Activated naive CD8-positive, alpha-beta T cell treated with anti-CD3 and anti-CD28 coated beads, Interleukin-2, amount 10 ng/mL, durations not matched to agents 7 days and 5 days (primary cell): ENCODE data around the gene CLDN2. TPM values are rescaled to one million over a fixed set of nuclear protein-coding genes. Genes with fewer than 3 reads are reported as not detected.
"Not testable (repeated sequence)": the region's sequence is repeated elsewhere in the genome, so short reads cannot be mapped to it uniquely, and the experiment has no call there.

Experiments
- ATAC-seq: fragments of 150-1000 bp; cut with Tn5 transposase; one replicate; pipeline ENCODE4 v1.10.0; 2021; ENCODE audit warnings: low read depth, moderate library complexity
- POLR2A ChIA-PET: fragments of 350-600 bp; sonication (Branson Sonifier 250); formaldehyde crosslinking; loops from one replicate; lab custom pipeline; 2021; ENCODE audit warnings: antibody characterized with exemption; lab: Charles Lee
- DNase-seq: peaks from one replicate; pipeline ENCODE4 v3.0.0; 2021
- H3K27ac Mint-ChIP-seq: one replicate; pipeline ENCODE4 v1.8.0; 2022; ENCODE audit warnings: mild to moderate bottlenecking, mixed read lengths
- H3K27me3 Mint-ChIP-seq: one replicate; pipeline ENCODE4 v1.8.0; 2022; ENCODE audit warnings: mild to moderate bottlenecking, moderate library complexity, mixed read lengths
- H3K36me3 Mint-ChIP-seq: one replicate; pipeline ENCODE4 v1.8.0; 2021; ENCODE audit warnings: mild to moderate bottlenecking, mixed read lengths
- H3K4me1 Mint-ChIP-seq: one replicate; pipeline ENCODE4 v1.8.0; 2021; ENCODE audit warnings: mixed read lengths
- H3K4me3 Mint-ChIP-seq: one replicate; pipeline ENCODE4 v1.8.0; 2022; ENCODE audit warnings: mild to moderate bottlenecking, moderate library complexity, mixed read lengths
- H3K9me3 Mint-ChIP-seq: one replicate; pipeline ENCODE4 v1.8.0; 2021; ENCODE audit warnings: mixed read lengths
- total RNA-seq, 2 experiments: library from RNA; stranded (reverse); gene quantifications; one replicate each; pipeline ENCODE4 v1.2.3, GENCODE V29; 2021

Gene CLDN2
- total RNA-seq, 2 experiments from 2014 or later: not detected

DNA sequence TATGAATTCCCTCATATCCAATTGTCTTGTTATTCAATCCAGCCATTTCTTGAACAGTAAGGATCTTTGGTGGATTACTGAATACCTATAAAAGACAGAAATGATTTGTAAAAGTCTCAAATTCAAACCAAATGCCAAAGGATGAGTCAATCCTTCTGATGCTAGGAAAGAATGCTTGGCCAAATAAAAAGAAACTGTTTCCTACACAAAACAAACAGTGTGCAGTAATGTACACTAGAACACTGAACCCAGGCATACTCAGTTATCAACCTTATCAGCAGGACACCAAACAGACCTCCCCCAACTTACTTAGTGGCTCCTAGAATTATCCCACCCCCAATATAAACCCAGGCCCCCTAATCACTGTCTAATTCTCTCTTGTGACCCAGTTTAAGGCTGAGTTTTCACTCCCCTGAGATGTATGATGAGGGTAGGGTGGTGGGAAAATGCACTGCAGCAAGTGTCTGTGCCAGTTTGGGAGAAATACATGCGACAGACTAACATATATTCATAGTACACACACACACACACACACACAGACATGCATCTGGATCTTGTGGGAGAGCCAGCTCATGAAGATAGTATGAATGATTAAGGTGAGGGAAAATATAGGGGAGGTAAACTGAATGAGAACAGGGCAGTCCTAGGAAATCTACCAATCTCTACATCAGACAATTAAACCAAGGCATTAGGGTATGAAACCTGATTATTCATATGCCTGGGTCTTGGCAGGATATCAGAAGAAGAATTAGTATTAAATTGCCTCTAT lies 35.0 kb downstream of the CLDN2 start:
- POLR2A ChIA-PET: no interaction called here
- H3K4me1 Mint-ChIP-seq: no peaks in the 10 kb centered on the region
- H3K4me3 Mint-ChIP-seq: no peak overlapping the region
- no peaks in the 10 kb centered on the region for H3K27me3 Mint-ChIP-seq
- DNase-seq: no peak
- ATAC-seq: no peak
- H3K36me3 Mint-ChIP-seq: peaks cover 2% of the 10 kb centered on the region
- H3K9me3 Mint-ChIP-seq: no peaks in the 10 kb centered on the region
- H3K27ac Mint-ChIP-seq: no peak overlapping the region

DNA sequence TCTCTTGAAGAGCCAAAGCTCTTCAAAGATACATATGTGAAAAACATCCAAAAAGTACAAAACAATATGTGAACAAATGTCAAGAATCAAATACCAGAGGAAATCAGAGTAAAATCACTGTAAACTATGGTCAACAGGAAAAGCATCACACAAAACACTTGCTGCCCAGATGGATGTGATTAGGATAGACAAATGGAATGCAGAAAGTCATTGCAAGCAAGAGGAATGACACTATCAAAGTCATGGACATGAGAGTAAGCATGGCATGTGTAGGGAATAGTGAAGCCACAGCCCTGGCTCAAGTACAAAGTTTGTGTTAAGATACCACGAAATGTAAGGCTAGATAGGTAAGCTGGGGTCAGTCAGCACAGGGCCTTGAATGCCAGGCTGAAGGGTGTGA lies 37.7 kb downstream of the CLDN2 start:
- H3K4me3 Mint-ChIP-seq: no peak overlapping the region
- POLR2A ChIA-PET: no interaction called here
- no peak for ATAC-seq
- H3K4me1 Mint-ChIP-seq: no peaks in the 10 kb centered on the region
- no peak for DNase-seq
- no peaks in the 10 kb centered on the region for H3K27me3 Mint-ChIP-seq
- H3K9me3 Mint-ChIP-seq: no peaks in the 10 kb centered on the region
- no peak overlapping the region for H3K27ac Mint-ChIP-seq
- peaks cover 2% of the 10 kb centered on the region for H3K36me3 Mint-ChIP-seq

DNA sequence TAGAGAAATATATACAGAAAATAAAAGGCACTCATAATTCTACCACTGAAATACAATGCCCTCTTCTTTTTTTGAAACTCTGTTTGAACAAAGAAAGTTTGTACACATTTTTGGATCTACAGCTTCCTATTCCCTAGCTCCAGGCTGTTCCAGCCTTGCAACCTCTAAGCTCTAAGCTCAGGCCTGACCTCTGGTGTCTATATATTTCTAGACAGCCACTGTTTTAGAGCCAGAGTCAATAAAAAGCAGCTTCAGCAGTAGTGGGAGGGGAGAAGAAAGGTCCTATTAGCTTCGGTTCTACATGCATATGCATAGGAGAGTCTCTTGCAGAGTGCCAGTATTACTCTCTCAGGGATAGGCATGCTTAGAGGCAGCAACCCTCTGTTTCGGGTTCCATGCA lies 39.7 kb downstream of the CLDN2 start:
- Mint-ChIP-seq H3K27me3 (no peaks in the 10 kb centered on the region), H3K9me3 (no peaks in the 10 kb centered on the region), H3K27ac (no peak overlapping the region), H3K4me1 (no peaks in the 10 kb centered on the region), H3K36me3 (peaks cover 4% of the 10 kb centered on the region), H3K4me3 (no peak overlapping the region)
- POLR2A ChIA-PET: no interaction called here
- no peak for ATAC-seq
- DNase-seq: no peak

DNA sequence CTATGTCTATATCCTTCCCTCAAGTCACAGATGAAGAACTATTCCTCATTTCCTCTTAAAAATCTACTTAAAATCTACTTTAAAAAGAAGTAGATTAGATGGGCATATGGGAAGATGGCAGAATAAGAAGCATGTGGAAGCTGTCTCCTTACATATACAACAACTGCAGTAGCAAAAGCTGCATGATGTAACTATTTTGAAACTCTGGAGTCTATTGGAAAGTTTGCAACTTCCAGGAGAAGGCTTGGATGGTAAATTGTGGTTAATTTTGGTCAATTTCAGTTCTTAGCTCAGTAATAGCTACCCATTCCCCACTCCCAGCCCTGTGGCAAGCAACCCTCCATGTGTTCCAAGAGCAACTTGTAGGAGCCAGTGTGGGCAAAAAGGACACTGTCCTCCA lies 42.9 kb downstream of the CLDN2 start:
- ATAC-seq (no peak), DNase-seq (no peak)
- H3K36me3 Mint-ChIP-seq: peaks cover 12% of the 10 kb centered on the region
- H3K27me3 Mint-ChIP-seq: no peaks in the 10 kb centered on the region
- H3K9me3 Mint-ChIP-seq: no peaks in the 10 kb centered on the region
- no peak overlapping the region for H3K4me3 Mint-ChIP-seq
- H3K4me1 Mint-ChIP-seq: no peaks in the 10 kb centered on the region
- POLR2A ChIA-PET: no interaction called here
- H3K27ac Mint-ChIP-seq: no peak overlapping the region

DNA sequence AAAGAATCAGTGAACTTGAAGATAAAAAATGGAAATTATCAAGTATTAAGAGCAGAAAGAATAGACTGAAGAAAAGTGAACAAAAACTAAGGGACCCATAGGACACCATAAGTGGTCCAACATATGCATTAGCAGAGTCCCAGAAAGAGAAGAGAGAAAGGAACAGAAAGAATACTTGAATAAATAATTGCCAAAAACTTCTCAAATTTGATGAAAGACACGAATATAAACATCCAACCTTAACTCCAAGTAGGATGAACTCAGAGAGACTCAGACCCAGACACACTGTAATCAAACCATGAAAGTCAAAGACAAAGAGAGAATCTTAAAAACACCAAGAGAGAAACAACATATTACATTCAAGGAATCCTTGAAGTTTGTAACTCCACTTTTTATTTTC lies 44.1 kb downstream of the CLDN2 start:
- POLR2A ChIA-PET: no interaction called here
- ATAC-seq (no peak), DNase-seq (no peak)
- H3K27ac Mint-ChIP-seq: no peak overlapping the region
- peaks cover 21% of the 10 kb centered on the region for H3K36me3 Mint-ChIP-seq
- peaks cover 3% of the 10 kb centered on the region for H3K9me3 Mint-ChIP-seq
- H3K4me3 Mint-ChIP-seq: no peak overlapping the region
- H3K4me1 Mint-ChIP-seq: no peaks in the 10 kb centered on the region
- no peaks in the 10 kb centered on the region for H3K27me3 Mint-ChIP-seq

DNA sequence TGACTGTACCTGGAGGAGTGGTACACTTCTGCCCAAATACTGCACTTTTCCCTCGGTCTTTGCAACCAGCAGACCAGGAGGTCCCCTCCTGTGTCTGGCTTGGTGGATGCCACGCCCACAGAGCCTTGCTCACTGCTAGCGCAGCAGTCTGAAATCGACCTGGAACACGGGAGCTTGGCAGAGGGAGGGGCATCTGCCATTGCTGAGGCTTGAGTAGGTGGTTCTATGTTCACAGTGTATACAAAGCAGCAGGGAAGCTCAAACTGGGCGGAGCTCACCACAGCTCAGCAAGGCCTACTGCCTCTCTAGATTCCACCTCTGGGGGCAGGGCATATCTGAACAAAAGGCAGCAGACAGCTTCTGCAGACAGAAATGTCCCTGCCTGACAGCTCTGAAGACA lies 46.3 kb downstream of the CLDN2 start:
- ATAC-seq, H3K4me3 Mint-ChIP-seq, POLR2A ChIA-PET, H3K27me3 Mint-ChIP-seq, DNase-seq, H3K27ac Mint-ChIP-seq, H3K9me3 Mint-ChIP-seq, H3K4me1 Mint-ChIP-seq: not testable (repeated sequence)
- H3K36me3 Mint-ChIP-seq: peaks cover 21% of the 10 kb centered on the region

DNA sequence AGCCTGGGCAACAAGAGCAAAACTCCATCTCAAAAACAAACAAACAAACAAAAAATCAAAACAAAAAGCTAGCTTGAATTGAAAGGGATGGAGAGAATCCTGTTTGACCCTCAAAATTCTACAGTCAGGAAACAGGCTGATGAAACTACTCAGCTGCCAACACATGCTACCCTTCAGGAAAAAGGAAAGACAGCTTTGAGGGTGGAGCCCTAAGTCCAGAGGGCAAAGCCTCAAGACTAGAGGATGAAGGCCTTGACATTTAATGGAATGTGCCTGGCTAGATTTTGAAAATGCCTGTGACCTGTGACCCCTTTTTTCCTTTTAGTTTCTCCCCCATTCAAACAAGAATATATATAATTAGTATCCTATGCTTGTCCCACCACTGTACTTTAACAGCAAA lies 52.7 kb downstream of the CLDN2 start:
- DNase-seq (no peak), ATAC-seq (no peak)
- Mint-ChIP-seq H3K9me3 (peaks cover 3% of the 10 kb centered on the region), H3K27me3 (no peaks in the 10 kb centered on the region), H3K27ac (no peak overlapping the region), H3K36me3 (peaks cover 13% of the 10 kb centered on the region), H3K4me3 (no peak overlapping the region), H3K4me1 (no peaks in the 10 kb centered on the region)
- POLR2A ChIA-PET: no interaction called here

GRCh38 chrX:106973433-106974149 lies 53.4 kb downstream of the CLDN2 start:
- POLR2A ChIA-PET: no interaction called here
- no peak overlapping the region for H3K4me3 Mint-ChIP-seq
- no peak for DNase-seq
- H3K4me1 Mint-ChIP-seq: no peaks in the 10 kb centered on the region
- no peaks in the 10 kb centered on the region for H3K27me3 Mint-ChIP-seq
- H3K36me3 Mint-ChIP-seq: peaks cover 11% of the 10 kb centered on the region
- ATAC-seq: no peak
- H3K27ac Mint-ChIP-seq: no peak overlapping the region
- peaks cover 3% of the 10 kb centered on the region for H3K9me3 Mint-ChIP-seq

GRCh38 chrX:106976416-106976815 lies 56.2 kb downstream of the CLDN2 start:
- POLR2A ChIA-PET: interaction anchor here (0.6 kb wide), 1 partner anchor 316 kb away, joined by 3 read pairs; no protein-coding TSS in a partner anchor
- H3K4me1 Mint-ChIP-seq: no peaks in the 10 kb centered on the region
- H3K27me3 Mint-ChIP-seq: no peaks in the 10 kb centered on the region
- ATAC-seq: no peak
- no peak overlapping the region for H3K27ac Mint-ChIP-seq
- no peaks in the 10 kb centered on the region for H3K9me3 Mint-ChIP-seq
- no peak for DNase-seq
- H3K4me3 Mint-ChIP-seq: no peak overlapping the region
- H3K36me3 Mint-ChIP-seq: peaks cover 3% of the 10 kb centered on the region

Other genes starting within 250 kb of the CLDN2 start
- gene RNF128, start 193.7 kb upstream of the CLDN2 start, total RNA-seq: not detected
- 1 to 10 TPM; 1.4 to 2.2 TPM for gene TBC1D8B, start 117.7 kb upstream of the CLDN2 start, total RNA-seq
- gene RIPPLY1, start 17.1 kb upstream of the CLDN2 start, total RNA-seq: not detected
- gene MORC4, start 79.8 kb downstream of the CLDN2 start, total RNA-seq: 1 to 10 TPM; 7.7 to 8.6 TPM
- 10 to 100 TPM; 19.2 to 19.7 TPM for gene RBM41, start 198.4 kb downstream of the CLDN2 start, total RNA-seq